ENCODE results near the gene ASB5. TPM values are rescaled to one million over a fixed set of nuclear protein-coding genes. Genes with fewer than 3 reads are reported as not detected.
A peak's percentile ranks its signal among the peaks of the same experiment; 100 is the strongest.

The ASB5 gene
- total and polyA plus RNA-seq, 2 of the 8 experiments (the other 6 are each of a cell fraction or from before 2014, with no cell fraction given) = 0.02 TPM; not detected in 1

DNA sequence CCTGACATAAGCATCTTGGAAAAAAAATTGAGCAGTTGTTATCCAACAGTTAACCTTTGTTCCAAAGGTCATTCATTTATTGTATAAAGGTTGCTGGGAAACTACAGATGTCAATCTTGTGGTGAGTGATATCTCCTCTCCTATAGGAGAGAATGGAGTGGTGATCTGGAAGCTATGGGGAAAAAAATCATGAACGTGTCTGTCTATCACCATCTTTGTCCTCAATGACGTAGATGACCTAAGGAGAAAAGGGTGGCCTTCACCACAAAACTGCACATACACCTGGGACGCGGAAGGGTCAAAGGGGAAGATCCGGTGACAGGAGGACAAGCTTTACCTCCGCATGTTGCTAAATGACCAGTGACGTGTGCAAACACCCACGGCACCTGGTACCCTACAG lies 27.3 kb downstream of the ASB5 start:
- Histone ChIP-seq H3K27ac (ENCODE audit: low read depth, low read length) (no peak overlapping the region), H2BK15ac (ENCODE audit: low read length) (no peak overlapping the region), H3K18ac (ENCODE audit: extremely low read depth, low read length) (no peak overlapping the region), H3K9me3 (ENCODE audit: insufficient read depth in 2 of 2, low read depth in 1 of 2, low read length in 1 of 2) (no peaks in the 10 kb centered on the region), H3K27me3 (replicated peaks in 1 of 4; ENCODE audit: control insufficient read depth in 3 of 4, extremely low read depth in 1 of 4, insufficient read depth in 3 of 4, low read length in 3 of 4) (peaks cover 0 to 3% (median 0%) of the 10 kb centered on the region in 4 experiments; a peak in 1 of 7 replicates), H3K14ac (ENCODE audit: insufficient read length) (no peak overlapping the region), H2AFZ (ENCODE audit: low read length) (peak overlapping the region; percentile 23; the same call in 1 of the 2 replicates), H3K23ac (ENCODE audit: insufficient read length) (no peak overlapping the region), H2BK20ac (ENCODE audit: low read length) (no peak overlapping the region), H3K56ac (replicated peaks; ENCODE audit: insufficient read length, low read depth, low read length) (no peak overlapping the region), H4K20me1 (replicated peaks in 1 of 2; ENCODE audit: control insufficient read depth in 1 of 2, insufficient read depth in 2 of 2, low read length in 2 of 2) (no peaks in the 10 kb centered on the region), H2AK5ac (ENCODE audit: low read depth, low read length) (no peak overlapping the region), H2BK12ac (ENCODE audit: low read depth, low read length) (no peak overlapping the region), H3K4me3 (ENCODE audit: extremely low read depth in 1 of 4, insufficient read depth in 2 of 4, low read depth in 3 of 4, low read length in 4 of 4) (no peak overlapping the region), H4K91ac (replicated peaks; ENCODE audit: insufficient read length, low read length) (no peak overlapping the region), H2BK5ac (ENCODE audit: low read depth, low read length) (no peak overlapping the region), H3K4me1 (replicated peaks in 1 of 4; ENCODE audit: control insufficient read depth in 3 of 4, insufficient read depth in 4 of 4, low read length in 3 of 4) (no peaks in the 10 kb centered on the region), H3K23me2 (ENCODE audit: low read depth, low read length) (no peaks in the 10 kb centered on the region), H3K4ac (replicated peaks; ENCODE audit: insufficient read length, low read depth, low read length) (no peak overlapping the region), H3K36me3 (ENCODE audit: control insufficient read depth in 2 of 4, insufficient read depth in 4 of 4, low read length in 3 of 4) (no peaks in the 10 kb centered on the region; a peak in 1 of 8 replicates), H3K79me1 (ENCODE audit: low read depth, low read length) (no peaks in the 10 kb centered on the region), H4K5ac (ENCODE audit: insufficient read length, low read depth, low read length) (no peak overlapping the region), H2BK120ac (replicated peaks; ENCODE audit: low read depth, low read length) (no peak overlapping the region), H3K9ac (replicated peaks in 1 of 4; ENCODE audit: extremely low read depth in 1 of 4, low read depth in 3 of 4, low read length in 3 of 4) (no peak overlapping the region), H4K8ac (ENCODE audit: extremely low read depth, insufficient read depth, low read length) (no peak overlapping the region), H3K4me2 (ENCODE audit: insufficient read depth in 1 of 2, low read depth in 2 of 2, low read length in 2 of 2) (no peak overlapping the region), H3K79me2 (ENCODE audit: control insufficient read depth in 1 of 2, insufficient read depth in 2 of 2, low read length in 2 of 2) (no peaks in the 10 kb centered on the region)
- DNase-seq (ENCODE audit: low read depth in 1 of 2, low spot score in 2 of 2) (no peak), FAIRE-seq (no peak)
- 86% methylated on average over 8 of the region's 8 CpGs; no CpG with 5 or more reads in 1 of the 2 experiments for WGBS, 2 experiments (ENCODE audit: extremely low coverage in 1 of 2, insufficient coverage in 1 of 2, insufficient read length in 1 of 2, insufficient replicate concordance in 2 of 2, low coverage in 1 of 2, low lambda C conversion rate in 2 of 2, missing lambda C conversion rate in 1 of 2)
- TF ChIP-seq YY1 (IDR thresholded peaks at IDR 0.05; ENCODE audit: low read depth, low read length) = no peak
- TF ChIP-seq FOSL1 (IDR thresholded peaks at IDR 0.05; ENCODE audit: insufficient read depth, low read depth, low read length) = no peak
- ChIA-PET POLR2A (ENCODE audit: partially characterized antibody) (no interaction called here), CTCF (ENCODE audit: partially characterized antibody) (no interaction called here)

Data from H1 (cell line).